Stimulated activated CD8-positive, alpha-beta memory T cell treated with anti-CD3 and anti-CD28 coated beads, Interleukin-7, amount 100 ng/mL, for 48 hours (primary cell): ENCODE measurements around the gene LOC128125822.

Experiments
- DNase-seq, 2 donors: peaks; one replicate each; pipeline ENCODE4 v3.0.0-alpha.2; 2020; ENCODE audit warnings: low read depth in 1 of 2; ENCODE audit errors: extremely low read depth in 1 of 2

LOC128125822 gene

DNA sequence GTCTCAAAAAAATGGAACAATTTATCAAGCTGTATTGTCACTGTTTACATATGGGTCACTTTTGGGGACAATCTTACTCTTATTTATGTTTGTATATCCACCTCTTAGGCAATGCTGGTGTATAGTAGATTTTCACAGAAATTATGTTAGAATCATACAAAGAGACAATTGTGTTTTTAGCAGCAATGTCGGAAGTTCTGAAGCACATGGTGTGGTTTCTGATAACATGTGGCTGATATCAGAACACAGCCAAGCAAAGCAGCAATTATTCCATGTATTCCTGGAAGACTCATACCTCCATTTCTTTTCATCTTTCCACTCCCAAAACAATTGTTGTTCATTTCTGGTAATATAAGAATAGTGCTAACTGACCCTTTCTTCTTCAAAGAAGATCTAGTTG, 17.5 kb upstream of the LOC128125822 start:
- DNase-seq = no peak

DNA sequence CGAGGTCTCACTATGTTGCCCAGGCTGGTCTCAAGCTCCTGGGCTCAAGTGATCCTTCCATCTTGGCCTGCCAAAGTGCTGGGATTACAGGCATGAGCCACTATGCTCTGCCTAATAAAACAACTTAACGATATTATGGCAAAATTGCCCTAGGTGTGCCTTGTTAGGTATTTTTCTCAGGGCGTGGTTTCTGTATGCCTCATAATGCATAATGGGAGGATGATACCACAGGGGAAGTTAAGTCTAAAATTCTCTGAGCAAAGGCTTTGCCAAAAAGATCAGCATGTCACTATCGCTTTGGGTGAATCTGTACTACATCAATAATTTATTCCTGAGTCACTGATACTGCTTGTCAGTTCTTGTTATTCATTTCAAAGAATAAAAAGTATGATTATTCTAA, 15.9 kb upstream of the LOC128125822 start:
- DNase-seq = no peak

DNA sequence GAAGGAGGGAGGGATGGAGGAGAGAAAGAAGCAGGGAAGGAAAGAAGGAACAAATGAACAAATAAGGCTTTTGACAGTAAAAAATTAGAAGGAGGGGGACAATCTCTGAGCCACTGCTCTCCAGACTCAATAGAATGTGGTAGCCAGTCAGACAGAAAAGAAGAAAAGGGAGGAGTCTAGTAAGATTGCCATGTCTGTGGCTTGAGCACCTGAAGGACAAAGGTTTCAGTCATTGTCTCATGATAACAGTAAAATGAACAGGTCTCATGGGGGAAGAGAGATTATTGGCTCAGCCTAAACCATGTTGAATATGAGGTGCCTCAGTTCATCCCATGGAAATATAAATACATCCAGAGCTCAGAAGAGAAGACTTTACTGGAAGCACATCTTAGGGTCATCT, 14.0 kb upstream of the LOC128125822 start:
- no peak for DNase-seq

DNA sequence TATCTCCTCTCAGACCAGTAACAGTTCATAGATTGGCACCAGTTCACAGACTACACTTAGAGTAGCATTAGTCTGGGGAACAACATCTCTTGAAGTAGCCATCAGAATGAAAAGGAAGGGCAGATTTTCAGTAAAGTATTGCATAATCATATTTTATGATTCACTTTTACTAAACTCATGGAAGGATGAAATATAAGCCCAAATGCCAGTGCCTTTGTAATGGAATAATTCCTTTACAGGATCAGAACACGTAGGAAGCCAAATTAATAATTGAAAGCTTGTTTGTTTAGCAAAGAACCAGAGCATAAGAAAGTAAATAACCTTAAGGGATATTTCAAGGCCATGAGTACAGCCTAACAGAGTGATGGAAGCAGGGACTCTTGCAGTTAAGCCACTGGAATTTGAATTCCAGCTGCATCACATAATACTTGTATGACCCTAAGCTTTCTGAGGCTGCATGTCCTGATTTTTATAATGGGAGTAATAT, 11.4 kb upstream of the LOC128125822 start:
- DNase-seq = no peak

DNA sequence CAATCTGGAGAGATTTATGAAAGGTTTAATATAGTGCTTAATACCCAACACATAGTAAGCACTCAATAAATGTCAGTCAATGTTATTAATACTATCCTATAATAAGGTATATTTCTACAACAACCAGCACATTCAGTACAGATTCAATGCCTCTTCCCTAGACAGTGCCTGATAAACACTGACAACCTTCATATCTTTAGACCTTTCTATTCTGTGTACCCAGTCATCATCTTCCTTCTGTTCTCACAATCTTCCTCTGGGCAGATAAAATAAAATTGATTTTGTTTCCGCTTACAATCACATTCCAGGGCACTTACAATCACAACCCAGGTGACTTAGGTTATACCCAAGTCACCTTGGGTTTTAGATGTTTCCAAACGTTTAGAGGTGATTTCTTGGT, 11.0 kb upstream of the LOC128125822 start:
- no peak for DNase-seq

DNA sequence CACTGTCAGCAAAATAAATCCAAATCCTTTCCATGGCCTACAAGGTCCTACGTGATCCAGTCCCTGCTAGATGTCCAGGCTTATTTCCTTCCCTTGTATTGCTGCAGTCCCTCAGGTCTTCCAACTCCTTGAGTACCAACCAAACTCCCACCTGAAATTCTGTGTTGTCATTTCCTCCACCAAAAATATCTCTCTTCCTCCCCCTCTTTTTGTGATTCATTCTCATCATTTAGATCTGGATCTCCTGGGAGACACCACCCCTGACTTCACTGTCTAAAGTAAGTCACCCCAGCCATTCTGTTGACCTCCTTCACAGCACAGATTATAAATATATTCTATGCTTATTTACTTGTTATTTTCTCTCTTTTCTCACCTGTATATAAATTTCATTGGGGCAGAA, 9.0 kb upstream of the LOC128125822 start:
- no peak for DNase-seq

DNA sequence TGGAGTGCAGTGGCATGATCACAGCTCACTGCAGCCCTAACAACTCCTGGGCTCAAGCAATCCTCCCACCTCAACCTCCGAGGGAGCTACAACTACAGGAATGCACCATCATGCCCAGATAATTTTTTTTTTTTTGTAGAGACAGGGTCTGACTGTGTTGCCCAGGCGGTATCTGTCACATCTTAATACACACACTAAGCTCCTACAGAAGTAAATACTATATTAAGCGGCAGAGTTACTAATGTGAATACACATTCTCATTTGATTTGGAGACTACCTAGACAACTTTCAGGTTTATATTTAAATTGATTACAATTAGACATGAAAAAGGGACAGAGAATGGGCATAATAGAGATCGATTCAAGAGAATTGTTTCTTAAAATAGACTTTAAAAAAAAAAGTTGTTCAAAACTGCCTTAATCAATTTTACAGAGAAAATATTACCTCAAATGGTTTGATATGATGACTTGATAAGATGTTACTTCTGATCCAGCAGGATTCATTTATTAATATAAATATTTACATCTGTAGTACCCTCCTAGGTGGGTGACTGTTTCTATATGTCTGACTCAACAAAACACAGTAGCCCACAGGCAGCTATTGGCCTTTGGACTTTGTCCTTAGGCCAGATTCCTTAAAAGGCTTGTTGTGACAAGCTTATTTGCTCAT, 7.1 kb upstream of the LOC128125822 start:
- DNase-seq = no peak

DNA sequence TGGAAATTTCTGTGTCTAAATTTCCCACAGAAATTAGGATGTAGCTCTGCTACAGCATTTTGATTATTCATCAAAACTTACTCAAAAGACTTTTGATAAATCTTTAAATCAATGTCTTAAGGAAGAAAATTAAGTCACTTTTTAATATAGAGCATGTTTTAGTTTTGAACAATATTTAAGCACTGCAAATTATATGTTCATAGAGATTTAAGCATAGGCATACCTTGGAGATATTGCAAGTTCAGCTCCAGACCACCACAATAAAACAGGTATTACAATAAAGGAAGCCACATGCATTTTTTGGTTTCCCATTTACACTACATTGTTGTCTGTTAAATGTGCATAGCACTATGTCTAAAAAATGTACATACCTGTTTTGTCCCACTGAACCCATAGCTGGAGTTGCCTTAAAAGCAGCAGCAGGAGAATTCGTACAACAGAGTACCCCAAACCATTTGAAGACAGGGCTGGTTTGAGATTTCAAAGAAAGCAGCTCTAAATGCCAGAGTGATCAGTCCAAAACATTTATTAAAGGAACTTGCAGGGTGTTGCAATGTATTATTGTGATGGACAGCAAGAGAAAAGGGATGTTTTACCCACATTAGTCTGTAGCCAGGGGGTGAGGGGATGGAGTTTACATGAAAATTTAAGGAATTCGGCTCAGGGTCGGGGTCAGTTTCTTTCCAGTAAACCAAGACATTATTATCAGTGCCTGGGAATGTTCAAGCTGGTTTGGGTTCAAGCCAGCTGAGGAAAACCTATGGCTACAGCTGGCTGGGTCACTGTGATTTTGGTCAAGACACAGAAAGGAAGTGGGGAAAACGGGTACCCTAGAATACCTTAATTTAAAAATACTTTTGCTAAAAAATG, 6.3 kb upstream of the LOC128125822 start:
- no peak for DNase-seq

DNA sequence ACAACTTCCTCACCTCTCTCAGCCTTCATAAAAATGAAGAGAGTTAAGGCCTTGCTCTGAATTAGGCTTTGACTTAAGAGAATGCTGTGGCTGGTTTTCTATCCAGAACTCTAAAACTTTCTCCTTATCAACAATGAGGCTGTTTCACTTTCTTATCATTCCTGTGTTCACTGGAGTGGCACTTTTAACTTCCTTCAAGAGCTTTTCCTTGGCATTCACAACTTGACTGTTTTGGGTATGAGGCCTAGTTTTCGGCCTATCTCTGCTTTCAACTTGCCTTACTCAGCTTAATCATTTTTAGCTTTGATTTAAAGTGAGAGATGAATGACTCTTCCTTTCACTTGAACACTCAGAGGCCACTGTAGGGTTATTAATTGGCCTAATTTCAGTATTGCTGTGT, 4.3 kb upstream of the LOC128125822 start:
- no peak for DNase-seq

DNA sequence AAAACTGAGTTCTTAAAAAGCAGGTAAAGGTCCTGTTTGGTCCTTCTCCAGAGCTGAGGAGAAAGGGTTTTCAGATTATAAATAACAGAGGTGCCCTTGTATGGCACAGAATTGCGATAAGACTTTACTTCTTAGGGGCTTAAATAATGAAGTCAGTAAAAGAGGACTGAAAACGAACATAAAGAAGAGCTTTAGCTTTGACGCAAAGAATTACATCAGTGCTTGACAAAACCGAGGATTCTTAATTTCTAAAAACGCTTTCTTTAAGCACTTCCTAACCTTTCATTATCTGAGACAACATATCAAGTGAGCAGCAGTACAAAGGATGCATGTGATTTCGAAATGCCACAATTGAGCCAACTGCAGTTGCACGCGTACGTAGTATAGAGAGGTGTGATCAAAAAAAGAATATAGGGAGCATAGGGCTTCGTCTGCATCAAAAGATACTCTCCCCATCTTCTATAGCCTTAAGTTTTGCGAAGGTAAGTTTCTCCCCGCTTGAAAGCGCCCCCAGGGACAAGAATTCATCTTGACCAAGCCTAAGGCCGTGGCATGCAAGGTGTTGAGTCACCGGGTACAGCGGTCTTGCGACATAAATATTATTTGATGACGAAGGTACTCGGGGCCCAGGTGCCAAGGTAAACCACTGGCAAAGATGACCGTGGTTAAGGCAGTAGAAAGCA, 778 bp upstream of the LOC128125822 start:
- DNase-seq = peak in 1 of 2 donors; percentile 18

DNA sequence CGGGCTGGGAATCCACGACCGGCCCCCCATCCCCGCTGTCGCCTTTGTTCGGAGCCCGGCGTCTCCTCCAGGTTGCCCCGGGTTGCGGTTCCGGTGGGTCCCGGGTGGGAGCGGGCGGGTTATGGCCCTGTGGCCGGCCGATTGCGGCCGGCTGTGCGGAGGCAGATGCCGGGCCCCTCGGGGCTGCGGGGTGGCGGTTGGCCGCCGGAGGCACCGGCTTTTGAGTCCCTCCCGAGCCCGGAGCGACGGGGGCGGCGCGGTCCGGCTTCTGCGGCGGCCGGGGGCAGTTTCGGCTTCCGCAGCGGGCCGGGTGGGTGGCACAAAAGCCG, 431 bp downstream of the LOC128125822 start:
- no peak for DNase-seq

DNA sequence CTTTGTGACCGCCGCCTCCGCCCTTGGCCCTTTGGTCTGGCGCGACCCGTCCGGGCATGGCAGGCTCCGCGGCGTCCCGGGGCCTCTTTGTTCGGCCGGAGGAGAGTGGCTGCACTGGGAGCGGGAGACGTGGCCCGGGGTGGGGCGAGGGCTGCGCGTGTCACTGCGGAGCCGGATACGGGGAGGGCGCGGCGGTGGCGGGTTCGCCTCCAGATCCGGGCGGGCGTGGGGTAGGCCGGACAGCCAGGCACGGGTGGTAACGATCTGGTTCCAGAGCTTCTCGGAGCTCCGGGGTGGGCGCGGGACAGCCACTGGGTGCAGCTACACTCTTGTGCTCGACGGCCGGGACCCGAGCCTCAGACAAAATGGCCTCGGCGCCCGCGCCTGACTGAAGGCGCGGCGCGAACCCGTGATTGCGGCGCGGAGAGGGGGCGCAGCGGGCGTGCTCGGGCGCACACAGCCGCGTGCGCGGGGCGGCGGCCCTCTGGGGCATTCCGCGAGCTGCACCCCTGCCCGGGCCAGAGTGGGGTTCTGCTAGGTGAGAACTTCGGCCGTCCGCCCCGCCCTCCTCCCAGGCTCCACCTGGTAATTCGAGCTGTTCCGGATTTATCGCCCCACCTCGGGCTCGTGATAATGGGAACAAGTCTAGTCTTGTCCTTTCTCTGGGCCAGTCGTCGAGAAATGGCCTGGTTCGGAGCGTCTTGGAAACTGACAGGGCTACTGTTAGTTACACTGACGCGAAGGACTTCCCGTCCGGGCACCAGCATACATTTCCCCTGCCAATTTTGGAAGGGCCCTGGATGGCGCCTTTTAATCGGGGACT, 1.0 kb downstream of the LOC128125822 start:
- DNase-seq = peak; percentile 37 to 48

DNA sequence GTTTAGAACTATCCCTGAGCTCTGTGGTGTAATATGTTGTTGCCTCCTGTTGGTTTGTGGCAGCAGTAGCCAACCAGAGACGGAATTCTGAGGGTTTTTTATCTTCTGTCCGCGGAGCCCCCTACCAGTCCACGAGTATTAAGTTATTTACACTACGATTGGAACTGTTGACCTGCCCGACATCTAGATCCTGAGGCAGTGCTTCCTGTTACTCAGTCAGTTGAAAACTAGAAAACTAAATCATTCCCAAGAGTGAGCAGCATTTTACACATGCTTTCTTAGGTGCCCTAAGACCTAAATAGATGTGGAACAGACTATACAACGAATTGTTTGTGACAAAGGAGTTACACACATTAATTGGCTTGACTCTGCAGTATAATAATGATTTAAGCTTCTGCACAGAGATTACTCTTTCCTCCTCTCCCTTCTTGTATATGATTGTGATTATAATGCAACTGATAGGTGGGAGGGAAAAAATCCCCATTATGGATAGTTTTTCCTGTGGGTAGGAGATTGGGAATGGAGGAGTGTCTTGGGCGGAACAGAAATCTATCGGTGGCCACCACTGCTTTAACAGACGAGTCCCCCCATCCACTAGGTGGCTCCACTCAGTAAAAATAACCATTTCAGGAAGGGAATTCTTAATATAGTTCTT, 1.7 kb downstream of the LOC128125822 start:
- DNase-seq = peak in 1 of 2 donors; percentile 17

DNA sequence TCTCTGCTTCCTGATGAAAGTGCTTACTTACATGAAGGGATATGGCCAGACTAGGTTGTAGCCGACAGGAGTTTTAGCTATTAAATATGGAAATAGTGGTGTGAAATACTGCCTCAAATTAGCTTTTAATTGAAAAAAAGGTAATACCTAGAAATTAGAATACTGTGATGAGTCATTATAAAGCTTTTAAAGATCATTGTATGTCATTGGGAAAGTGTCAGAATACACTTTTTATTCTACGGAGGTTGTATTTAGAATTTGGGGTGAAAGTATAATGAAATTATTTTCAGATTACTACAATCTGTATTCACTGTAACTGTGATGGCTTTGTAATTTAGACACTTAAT, 2.2 kb downstream of the LOC128125822 start:
- DNase-seq = no peak

DNA sequence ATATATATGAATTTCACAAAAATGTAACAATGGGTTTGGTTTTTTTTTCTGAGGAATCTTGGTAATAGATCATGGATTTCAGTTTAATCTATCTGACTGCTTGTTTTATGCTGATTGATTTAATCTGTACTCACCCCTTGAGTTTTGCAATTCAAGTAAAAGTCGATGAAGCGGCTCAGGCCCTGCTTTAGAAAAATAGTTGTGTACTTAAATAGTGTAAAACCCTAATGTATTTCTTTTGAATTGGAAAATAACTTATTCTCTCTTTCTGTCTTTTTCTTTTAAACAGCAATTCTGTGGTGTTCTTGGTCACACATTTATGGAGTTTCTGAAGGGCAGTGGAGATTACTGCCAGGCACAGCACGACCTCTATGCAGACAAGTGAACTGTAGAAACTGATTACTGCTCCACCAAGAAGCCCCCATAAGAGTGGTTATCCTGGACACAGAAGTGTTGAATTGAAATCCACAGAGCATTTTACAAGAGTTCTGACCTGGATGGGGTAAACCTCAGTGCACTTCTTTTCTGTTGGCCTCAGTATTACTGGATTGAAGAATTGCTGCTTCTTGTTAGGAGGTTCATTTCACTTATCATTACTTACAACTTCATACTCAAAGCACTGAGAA, 4.0 kb downstream of the LOC128125822 start:
- no peak for DNase-seq

DNA sequence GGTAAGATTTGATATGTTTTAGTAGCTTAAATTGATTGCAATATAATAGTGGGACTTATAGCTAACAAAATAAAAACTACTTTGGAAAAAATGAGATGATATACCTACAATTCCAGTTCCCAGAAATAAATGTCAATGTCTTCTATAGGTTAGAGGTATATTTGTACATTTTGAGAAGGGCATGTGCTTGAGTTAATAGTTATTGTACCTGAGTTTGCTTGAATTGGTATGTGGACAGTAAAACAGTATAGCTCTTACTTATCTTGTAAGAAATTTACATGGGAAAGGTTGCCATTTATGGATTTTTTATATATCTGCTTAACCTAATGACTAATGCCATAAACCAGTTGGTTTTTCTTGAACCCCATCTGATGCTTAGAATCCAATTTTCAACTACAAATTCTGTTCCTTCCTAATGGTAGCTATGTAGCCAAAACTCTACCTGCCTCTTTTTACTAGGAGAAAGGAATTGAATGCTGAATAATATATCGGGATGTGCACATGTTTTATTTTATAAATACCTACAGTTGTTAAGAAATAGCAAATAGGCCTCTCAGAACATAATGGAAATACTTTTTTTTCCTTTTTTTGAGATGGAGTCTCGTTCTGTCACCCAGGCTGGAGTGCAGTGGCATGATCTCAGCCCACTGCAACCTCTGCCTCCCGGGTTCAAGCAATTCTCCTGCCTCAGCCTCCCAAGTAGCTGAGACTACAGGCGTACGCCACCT, 4.9 kb downstream of the LOC128125822 start:
- DNase-seq = no peak

DNA sequence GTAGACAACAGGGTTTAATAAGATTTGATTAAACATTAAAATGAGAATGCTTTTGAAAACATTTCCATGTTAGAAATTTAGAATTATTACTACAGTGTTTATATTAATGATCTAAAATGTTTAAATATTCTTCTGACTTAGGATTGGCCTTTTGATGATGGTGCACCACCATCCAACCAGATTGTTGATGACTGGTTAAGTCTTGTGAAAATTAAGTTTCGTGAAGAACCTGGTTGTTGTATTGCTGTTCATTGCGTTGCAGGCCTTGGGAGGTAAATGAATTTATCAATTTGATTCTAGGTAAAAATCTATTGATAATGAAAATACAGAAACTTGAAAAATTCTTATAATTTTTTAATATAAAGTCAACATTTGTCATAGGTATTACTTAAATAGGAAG, 6.5 kb downstream of the LOC128125822 start:
- no peak for DNase-seq

DNA sequence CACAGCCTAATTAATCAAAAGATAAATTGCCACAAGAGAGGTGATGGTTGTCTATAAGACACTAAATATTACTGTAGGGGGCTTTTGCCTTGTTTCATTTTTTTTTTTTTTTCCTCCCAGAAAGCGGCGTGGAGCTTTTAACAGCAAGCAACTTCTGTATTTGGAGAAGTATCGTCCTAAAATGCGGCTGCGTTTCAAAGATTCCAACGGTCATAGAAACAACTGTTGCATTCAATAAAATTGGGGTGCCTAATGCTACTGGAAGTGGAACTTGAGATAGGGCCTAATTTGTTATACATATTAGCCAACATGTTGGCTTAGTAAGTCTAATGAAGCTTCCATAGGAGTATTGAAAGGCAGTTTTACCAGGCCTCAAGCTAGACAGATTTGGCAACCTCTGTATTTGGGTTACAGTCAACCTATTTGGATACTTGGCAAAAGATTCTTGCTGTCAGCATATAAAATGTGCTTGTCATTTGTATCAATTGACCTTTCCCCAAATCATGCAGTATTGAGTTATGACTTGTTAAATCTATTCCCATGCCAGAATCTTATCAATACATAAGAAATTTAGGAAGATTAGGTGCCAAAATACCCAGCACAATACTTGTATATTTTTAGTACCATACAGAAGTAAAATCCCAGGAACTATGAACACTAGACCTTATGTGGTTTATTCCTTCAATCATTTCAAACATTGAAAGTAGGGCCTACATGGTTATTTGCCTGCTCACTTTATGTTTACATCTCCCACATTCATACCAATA, 7.8 kb downstream of the LOC128125822 start:
- DNase-seq = no peak

DNA sequence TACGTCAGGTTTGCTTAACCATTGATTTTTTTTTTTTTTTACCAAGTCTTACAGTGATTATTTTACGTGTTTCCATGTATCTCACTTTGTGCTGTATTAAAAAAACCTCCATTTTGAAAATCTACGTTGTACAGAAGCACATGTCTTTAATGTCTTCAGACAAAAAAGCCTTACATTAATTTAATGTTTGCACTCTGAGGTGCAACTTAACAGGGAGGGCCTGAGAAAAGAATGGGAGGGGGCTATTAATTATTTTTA, 8.4 kb downstream of the LOC128125822 start:
- no peak for DNase-seq
